CD4-positive, alpha-beta T cell treated with Interleukin-2 at 100 ng/mL for 4 hours (primary cell): ENCODE data around the gene RNF213.
"Not testable (repeated sequence)": the region's sequence is repeated elsewhere in the genome, so short reads cannot be mapped to it uniquely, and the experiment has no call there.

Experiments
- DNase-seq: peaks from one replicate; pipeline ENCODE4 v3.0.0-alpha.2; 2020; ENCODE audit warnings: low spot score

The RNF213 gene

DNA sequence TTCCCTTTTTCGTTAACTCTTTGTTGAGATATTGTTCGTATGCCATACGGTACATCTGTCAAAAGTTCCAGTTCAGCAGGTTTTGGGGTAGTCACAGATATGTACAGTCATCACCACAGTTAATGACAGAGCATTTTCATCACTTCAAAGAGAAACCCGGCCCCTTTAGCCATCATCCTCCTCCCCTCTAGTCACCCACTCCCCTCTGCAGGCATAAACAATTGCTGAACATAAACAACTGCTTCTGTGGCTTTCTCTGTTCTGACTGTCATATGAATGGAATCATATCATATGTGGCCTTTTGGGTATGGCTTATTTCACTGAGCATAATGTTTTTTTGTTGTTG is 59.3 kb downstream of the RNF213 start:
- DNase-seq = no peak

DNA sequence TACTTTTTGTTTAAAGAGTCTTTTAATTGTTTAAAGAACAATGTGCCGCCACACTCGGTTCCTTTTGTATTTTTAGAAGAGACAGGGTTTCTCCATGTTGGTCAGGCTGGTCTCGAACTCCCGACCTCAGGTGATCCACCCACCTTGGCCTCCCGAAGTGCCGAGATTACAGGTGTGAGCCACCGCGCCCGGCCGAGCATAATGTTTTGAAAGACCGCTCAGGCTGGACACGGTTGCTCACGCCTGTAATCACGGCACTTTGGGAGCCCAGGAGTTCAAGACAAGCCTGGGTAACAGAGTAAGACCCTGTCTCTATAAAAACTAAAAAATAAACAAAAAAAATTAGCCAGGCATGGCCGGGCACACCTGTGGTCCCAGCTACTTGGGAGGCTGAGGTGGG is 59.8 kb downstream of the RNF213 start:
- no peak for DNase-seq

DNA sequence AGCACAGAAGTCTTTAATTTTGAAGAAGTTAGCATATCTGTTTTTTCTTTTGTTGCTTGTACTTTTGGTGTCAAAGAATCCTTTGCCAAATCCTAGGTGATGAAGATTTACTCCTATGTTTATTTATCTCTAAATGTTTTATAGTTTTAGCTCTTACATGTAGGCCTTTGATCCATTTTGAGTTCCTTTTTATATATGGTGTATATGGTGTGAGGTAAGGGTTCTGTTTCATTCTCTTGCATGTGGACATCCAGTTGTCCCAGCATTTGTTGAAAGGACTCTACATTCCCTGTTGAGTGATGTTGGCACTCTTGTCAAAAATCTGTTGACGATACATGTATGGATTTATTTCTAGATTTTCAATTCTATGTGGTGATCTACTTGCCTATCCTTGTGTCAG is 62.2 kb downstream of the RNF213 start:
- no peak for DNase-seq

DNA sequence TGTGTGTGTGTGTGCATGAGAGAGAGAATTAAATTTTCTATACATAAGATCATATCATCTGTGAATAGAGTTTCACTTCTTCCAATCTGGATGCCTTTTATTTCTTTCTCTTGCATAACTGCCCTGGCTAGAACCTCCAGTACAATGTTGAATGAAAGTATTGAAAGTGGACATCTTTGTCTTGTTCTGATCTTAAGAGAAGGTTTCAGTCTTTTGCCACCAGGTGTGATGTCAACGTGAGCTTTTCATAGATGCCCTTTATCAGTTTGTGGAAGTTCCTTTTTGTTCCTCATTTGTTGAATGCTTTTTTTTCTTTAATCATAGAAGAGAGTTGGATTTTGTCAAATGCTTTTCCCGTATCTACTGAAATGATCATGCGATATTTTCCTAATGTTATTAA is 63.3 kb downstream of the RNF213 start:
- DNase-seq = no peak

DNA sequence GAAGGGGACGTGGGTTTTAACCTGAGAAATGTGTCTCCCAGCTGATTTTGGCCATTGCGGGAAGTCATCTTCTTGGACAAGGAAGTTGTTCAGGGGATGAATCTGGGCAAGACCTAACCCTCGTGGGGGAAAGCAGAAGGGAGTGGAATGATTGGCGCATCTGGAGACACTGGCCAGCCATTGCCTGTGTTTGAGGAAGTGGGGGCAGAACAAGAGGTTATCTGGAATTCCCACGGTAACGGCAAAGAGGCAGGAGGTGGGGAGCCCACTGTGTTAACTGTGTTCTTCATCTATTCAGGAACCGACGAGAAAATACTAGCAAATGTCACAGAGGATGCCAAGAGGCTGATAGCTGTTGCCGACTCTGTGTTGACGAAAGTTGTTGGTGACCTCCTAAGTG is 66.9 kb downstream of the RNF213 start:
- no peak for DNase-seq

DNA sequence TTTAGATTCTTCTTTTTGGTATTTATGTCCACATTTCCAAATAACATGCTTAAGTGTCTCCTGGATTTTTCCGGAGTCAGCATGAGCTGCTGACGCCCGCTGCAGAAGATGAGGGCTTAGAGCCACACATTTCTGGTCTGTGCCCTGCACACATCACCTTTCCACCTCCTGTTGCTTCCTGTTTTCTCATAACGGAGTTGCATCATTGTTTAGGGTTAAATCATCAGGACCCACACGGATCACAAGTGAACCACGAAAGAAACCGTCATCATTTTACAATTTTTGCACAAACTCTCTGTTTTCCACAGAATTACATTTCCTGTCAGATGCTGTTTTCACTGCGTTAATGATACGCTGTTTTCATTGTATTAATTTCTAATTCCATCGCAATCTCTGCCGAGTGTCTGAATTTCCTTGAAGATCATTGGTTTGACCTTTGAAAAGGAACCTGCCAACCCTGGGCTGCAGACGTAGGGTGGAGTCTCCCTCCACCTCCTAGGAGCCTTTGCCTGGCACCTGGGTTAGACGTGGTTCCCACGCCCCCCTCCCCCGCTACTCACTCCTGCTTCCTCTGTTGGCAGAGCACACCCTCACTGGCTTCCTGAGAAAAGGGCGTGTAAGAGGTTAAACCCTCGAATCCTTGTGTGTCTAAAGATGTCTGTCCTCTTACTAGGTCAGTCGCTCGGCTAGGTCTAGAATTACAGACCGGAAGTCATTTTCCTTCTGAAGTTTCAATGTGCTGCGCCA is 68.2 kb downstream of the RNF213 start:
- DNase-seq = no peak

DNA sequence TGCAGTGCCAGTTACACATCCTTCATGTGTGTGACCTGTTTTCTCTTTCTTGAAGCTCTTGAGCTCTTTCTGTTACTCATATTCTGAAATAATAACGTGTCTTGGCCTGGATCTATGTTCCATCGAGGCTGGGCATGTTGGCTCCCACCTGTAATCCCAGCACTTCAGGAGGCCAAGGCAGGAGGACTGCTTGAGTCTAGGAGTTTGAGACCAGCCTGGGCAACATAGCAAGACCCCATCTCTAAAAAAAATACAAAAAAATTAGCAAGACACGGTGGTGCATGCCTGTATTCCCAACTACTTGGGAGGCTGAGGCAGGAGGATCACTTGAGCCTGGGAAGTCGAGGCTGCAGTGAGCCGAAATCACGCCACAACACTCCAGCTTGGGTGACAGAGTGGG is 68.8 kb downstream of the RNF213 start:
- DNase-seq = not testable (repeated sequence)

DNA sequence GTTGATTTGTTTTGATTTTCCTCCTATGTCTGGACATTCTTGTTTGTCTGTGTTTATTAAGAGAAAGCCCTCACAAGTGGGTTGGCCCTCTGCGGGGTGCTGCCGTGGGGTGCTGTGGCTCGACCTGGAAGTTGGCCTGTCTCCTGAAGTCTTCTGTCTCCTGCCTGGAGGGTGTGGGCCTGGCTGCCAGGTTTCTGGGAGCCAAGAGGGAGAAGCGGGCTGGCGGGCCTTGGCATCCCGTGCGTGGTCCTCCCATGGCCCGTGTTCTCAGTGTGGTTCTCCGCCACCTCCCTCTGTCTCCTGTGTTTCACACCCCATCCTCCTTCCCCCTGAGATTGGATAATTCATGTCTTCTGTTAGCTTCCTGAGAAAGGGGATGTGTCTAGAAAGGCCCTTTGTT is 69.6 kb downstream of the RNF213 start:
- no peak for DNase-seq

DNA sequence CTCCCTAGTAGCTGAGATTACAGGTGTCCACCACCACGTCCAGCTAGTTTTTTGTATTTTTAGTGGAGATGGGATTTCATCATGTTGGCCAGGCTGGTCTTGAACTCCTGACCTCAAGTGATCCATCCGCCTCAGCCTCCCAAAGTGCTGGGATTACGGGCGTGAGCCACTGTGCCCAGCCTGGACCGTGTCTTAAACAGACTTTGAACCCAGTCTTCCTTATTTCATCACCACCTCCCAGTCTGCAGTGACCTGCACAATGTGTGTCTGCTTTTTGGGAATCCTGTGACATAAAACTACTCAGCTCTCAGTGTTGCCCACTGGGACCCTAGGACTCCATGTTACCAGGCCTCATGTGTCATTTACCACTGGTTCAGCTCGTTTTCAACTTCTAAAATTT is 70.3 kb downstream of the RNF213 start:
- not testable (repeated sequence) for DNase-seq

DNA sequence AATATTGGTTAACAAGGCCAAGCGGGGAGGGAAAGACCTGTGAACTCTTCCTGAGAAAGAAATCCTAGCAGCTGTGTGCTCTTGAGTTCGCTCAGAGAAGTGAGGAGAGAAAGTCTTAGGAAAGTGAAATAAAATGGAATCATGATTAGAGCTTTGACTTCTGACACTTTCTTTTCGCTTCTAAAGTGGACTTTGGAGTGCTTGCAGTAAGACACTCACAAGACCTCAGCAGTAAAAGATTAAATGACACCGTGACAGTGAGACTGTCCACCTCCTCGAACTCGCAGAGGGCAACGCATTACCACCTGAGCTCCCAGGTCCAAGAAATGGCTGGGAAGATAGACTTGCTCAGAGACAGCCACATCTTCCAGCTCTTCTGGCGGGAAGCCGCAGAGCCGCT is 71.2 kb downstream of the RNF213 start:
- no peak for DNase-seq

DNA sequence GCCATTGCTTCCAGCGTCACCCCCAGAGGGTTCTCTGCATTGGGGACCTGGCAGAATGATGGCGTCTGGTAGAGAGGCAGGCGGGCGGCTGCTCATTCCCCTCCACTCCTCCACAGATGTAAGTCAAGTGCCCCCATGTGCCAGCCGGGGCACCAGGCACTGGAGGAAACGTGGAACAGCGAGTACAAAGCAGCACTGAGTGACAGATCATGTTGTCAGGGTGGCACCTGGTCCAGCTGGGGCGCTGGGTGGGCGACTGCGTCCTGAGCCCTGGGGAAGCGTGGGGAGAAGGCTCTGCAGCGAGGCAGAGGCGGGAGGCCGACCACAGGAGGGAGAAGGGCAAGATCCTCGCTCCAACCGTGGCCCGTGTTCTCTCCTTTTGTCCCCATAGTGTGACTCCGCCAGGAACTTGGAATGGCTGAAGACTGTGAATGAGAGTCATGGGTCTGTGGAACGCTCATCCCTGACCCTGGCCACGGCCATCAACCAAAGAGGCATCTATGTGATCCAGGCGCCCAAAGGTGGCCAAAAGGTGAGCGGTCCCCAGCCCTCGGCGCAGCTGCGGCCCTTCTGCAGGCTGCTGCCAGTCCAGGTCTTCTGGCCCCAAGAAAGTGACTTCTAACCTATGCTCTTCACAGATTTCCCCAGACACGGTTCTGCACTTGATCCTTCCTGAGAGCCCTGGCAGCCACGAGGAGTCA is 76.7 kb downstream of the RNF213 start:
- DNase-seq = no peak

DNA sequence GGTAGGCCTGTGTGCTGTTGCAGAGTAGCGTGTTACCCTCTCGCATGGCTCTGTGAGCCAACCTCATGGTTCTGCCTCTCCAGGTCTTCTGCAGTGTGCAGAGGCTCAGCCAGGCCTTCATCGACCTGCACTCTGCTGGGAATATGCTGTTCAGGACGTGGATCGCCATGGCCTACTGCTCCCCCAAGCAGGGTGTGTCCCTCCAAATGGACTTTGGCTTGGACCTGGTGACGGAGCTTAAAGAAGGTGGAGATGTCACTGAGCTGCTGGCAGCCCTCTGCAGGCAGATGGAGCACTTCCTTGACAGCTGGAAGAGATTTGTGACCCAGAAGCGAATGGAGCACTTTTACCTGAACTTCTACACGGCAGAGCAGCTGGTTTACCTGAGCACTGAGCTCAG is 78.5 kb downstream of the RNF213 start:
- DNase-seq = no peak

DNA sequence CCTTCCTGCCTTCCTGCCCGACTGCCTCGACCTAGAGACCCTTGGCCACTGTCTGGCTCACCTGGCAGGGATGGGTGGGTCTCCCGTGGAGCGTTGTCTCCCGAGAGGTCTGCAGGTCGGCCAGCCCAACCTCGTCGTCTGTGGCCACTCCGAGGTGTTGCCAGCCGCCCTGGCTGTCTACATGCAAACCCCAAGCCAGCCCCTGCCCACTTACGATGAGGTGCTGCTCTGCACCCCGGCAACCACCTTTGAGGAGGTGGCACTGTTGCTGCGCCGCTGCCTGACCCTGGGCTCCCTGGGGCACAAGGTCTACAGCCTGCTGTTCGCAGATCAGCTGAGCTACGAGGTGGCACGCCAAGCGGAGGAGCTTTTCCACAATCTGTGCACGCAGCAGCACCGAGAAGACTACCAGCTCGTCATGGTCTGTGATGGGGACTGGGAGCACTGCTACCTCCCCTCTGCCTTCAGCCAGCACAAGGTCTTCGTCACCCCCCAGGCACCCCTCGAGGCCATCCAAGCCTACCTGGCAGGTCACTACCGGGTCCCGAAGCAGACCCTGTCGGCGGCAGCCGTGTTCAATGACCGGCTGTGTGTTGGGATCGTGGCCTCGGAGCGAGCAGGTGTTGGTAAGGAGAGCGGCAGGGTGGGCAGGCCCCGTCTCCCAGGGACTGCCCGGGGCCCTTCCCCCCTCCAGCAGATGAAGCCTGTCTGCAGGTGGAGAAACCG is 79.2 kb downstream of the RNF213 start:
- DNase-seq = no peak

DNA sequence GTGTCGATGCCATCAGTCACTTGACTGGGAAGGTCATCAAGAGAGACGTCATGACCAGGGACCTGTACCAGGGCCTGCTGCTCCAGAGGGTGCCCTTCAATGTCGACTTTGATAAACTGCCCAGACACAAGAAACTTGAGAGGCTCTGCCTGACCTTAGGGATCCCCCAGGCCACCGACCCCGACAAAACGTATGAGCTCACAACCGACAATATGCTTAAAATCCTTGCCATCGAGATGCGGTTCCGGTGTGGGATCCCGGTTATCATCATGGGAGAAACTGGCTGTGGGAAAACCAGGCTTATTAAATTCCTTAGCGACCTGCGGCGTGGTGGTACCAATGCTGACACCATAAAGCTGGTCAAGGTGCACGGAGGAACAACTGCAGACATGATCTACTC is 84.7 kb downstream of the RNF213 start:
- no peak for DNase-seq

DNA sequence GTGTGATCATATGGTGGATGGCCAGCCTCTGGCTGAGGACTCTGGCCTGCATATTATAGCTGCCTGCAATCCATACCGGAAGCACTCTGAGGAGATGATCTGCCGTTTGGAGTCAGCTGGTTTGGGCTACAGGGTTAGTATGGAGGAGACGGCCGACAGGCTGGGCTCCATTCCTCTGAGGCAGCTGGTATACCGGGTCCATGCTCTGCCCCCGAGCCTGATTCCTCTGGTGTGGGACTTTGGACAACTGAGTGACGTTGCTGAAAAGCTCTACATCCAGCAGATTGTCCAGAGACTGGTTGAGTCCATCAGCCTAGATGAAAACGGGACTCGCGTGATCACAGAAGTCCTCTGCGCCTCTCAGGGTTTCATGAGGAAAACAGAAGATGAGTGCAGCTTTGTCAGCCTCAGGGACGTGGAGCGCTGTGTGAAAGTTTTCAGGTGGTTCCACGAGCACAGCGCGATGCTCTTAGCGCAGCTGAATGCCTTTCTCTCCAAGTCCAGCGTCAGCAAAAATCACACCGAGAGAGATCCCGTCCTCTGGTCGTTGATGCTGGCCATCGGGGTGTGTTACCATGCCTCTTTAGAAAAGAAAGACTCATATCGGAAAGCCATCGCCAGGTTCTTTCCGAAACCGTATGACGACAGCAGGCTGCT is 85.3 kb downstream of the RNF213 start:
- no peak for DNase-seq

DNA sequence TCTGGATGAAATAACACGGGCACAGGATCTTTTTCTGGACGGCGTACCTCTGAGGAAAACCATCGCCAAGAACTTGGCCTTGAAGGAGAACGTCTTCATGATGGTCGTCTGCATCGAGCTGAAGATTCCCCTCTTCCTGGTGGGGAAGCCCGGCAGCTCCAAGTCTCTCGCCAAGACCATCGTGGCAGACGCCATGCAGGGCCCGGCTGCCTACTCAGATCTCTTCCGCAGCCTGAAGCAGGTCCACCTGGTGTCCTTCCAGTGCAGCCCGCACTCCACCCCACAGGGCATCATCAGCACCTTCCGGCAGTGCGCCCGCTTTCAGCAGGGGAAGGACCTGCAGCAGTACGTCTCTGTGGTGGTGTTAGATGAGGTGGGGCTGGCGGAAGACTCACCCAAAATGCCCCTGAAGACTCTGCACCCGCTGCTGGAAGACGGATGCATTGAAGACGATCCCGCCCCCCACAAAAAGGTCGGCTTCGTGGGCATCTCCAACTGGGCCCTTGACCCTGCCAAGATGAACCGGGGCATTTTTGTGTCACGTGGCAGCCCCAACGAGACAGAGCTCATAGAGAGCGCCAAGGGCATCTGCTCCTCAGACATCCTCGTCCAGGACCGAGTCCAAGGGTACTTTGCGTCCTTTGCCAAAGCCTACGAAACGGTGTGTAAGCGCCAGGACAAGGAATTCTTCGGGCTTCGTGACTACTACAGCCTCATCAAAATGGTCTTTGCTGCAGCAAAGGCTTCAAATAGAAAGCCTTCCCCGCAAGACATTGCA is 86.0 kb downstream of the RNF213 start:
- no peak for DNase-seq

DNA sequence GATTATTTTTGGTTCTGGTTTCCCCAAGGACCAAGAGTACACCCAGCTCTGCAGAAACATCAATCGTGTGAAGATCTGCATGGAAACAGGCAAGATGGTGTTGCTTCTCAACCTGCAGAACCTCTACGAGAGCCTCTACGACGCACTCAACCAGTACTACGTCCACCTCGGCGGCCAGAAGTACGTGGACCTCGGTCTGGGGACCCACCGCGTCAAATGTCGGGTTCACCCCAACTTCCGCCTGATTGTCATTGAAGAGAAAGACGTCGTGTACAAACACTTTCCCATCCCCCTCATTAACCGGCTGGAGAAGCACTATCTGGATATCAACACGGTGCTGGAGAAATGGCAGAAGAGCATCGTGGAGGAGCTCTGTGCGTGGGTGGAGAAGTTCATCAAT is 86.9 kb downstream of the RNF213 start:
- no peak for DNase-seq

DNA sequence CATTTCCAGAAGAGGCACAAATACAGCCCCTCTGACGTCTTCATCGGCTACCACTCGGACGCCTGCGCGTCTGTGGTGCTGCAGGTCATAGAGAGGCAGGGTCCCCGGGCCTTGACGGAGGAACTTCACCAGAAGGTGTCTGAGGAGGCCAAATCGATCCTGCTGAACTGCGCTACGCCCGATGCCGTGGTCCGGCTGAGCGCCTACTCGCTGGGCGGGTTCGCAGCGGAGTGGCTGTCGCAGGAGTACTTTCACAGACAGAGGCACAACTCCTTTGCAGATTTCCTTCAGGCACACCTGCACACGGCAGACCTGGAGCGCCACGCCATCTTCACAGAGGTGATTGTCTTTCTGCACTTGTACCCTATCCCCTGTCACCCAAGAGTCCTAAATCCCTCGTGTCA is 87.3 kb downstream of the RNF213 start:
- DNase-seq = no peak

DNA sequence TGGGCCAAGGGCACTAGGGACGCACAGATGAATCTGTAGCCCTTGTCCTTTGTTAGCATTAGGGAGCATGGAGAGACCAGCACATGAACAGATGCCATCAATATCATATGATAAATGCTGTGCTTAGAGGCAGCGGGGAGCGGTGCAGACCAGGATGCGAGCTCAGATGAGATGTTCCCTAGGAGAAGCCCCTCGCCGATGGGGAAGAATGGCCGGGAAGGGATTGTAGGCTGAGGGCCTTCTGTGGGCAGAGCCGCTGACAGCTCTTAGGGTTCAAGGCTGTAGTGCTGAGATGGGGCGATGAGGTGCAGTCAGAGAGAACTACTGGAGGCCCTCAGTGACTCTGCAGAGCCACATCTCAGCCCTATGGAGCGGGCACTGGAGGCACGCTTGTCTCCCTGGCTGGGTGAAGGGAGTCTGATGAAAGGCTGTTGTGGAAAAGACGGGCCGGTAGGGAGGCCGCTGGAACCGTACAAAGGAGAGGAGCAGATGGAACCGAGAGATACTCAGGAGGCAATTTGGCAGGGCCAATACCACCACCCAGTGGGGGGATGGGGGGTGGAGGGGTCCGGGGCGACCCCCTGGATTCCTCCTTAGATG is 88.0 kb downstream of the RNF213 start:
- no peak for DNase-seq

DNA sequence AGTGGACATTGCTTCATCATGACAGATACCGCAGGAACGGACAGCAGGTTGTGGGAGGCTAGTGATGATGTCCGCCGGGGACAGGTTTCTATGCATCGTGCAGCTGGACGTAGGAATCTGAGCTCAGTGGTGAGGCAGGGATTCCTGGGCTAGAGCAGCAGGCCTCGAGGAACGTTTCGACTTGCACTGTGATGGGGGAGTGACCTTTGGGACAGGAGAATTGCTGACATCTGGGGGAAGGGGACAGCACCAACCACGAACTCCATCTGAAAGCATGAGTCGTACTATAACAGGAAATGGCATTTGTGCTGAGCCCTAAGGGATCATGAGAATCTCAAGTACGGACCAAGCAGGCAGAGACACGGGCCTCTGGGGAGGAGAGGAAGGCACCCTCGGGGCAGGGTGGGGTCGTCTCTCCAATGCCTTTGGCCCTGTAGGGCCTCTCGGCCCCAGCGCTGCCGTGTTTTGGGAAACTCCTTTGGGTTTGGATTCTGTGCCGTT is 88.5 kb downstream of the RNF213 start:
- DNase-seq = no peak

DNA sequence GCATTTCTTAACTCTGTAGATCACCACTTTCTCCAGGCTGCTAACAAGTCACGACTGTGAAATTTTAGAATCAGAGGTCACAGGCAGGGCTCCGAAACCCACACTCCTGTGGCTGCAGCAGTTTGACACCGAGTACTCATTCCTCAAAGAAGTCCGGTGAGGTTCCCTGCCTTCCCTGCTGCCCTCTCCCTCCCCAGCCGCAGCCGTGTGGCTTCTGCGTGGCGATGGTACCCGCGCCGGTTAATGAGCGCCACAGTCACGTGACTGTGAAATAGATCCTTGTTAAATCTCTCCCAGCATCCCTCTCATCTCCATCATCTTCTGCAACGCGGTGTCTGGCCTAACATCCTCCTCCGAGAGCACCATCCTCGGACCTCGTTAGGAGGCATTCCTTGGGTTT is 89.1 kb downstream of the RNF213 start:
- no peak for DNase-seq
